Activated T-cell treated with anti-CD3 and anti-CD28 coated beads, Interleukin-2, amount 50 U/mL, for 4 hours (primary cell): ENCODE data around the gene CCDC91. TPM values are rescaled to one million over a fixed set of nuclear protein-coding genes. Genes with fewer than 3 reads are reported as not detected.
"Not testable (repeated sequence)": the region's sequence is repeated elsewhere in the genome, so short reads cannot be mapped to it uniquely, and the experiment has no call there.

Experiments used
- ATAC-seq, 2 donors: fragments of 200-7000 bp; cut with Tn5 transposase; one replicate each; pipeline ENCODE4 v1.10.0; 2021
- DNase-seq: peaks from one replicate; pipeline ENCODE4 v3.0.0-alpha.2; 2020
- H3K27me3 Mint-ChIP-seq: one replicate; pipeline ENCODE4 v1.8.0; 2021; ENCODE audit warnings: low read depth, mixed read lengths
- H3K36me3 Mint-ChIP-seq: one replicate; pipeline ENCODE4 v1.8.0; 2022; ENCODE audit warnings: mixed read lengths; ENCODE audit not compliant: insufficient read depth
- H3K4me1 Mint-ChIP-seq: one replicate; pipeline ENCODE4 v1.8.0; 2021; ENCODE audit warnings: low read depth, mixed read lengths
- H3K4me3 Mint-ChIP-seq: one replicate; pipeline ENCODE4 v1.8.0; 2021; ENCODE audit warnings: mild to moderate bottlenecking, moderate library complexity, mixed read lengths
- H3K9me3 Mint-ChIP-seq: one replicate; pipeline ENCODE4 v1.8.0; 2021; ENCODE audit warnings: mixed read lengths
- total RNA-seq, 3 donors: library from RNA; stranded (reverse); gene quantifications; one replicate each; pipeline ENCODE4 v1.2.1, GENCODE V29; 2021

Gene CCDC91
- total RNA-seq, 3 donors from 2014 or later, result 17.8 to 18.2 (median 18.1) TPM

- not testable (repeated sequence) for H3K27me3 Mint-ChIP-seq, H3K4me1 Mint-ChIP-seq, H3K4me3 Mint-ChIP-seq, H3K9me3 Mint-ChIP-seq, ATAC-seq, DNase-seq
- H3K36me3 Mint-ChIP-seq, result peaks cover 35% of the 10 kb centered on the region
Measured at GRCh38 chr12:28476206-28476605, 285.9 kb downstream of the CCDC91 start.

- not testable (repeated sequence) for H3K4me1 Mint-ChIP-seq, DNase-seq, H3K27me3 Mint-ChIP-seq, H3K4me3 Mint-ChIP-seq, ATAC-seq, H3K9me3 Mint-ChIP-seq
- H3K36me3 Mint-ChIP-seq, result peaks cover 29% of the 10 kb centered on the region
Measured at GRCh38 chr12:28479097-28479496, 288.8 kb downstream of the CCDC91 start.

DNA sequence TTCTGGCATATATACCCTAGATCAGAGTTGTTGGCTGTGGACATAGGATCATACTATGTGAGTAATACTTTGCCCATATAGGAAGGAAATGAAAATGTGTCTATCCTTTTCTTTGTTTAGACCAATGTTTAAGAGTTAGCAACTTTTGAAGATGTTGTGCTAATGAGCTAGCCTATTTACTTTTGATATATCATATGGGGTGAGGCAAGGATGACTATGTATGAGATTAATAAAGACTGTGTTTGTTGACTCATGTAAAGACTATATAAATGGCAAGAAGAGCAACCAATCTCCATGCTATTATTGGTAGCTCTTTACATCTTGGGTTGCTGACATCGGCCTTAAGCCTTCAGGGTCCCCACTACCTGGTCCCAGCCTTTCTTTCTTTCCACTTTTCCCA, 289.4 kb downstream of the CCDC91 start:
- Mint-ChIP-seq H3K4me3 (no peak overlapping the region), H3K4me1 (no peaks in the 10 kb centered on the region), H3K36me3 (peaks cover 25% of the 10 kb centered on the region), H3K9me3 (peaks cover 6% of the 10 kb centered on the region), H3K27me3 (no peaks in the 10 kb centered on the region)
- ATAC-seq, result no peak
- no peak for DNase-seq

GRCh38 chr12:28484156-28484555, 293.9 kb downstream of the CCDC91 start:
- no peaks in the 10 kb centered on the region for H3K27me3 Mint-ChIP-seq
- DNase-seq, result no peak
- no peak for ATAC-seq
- peaks cover 13% of the 10 kb centered on the region for H3K36me3 Mint-ChIP-seq
- no peaks in the 10 kb centered on the region for H3K4me1 Mint-ChIP-seq
- H3K4me3 Mint-ChIP-seq, result no peak overlapping the region
- H3K9me3 Mint-ChIP-seq, result no peaks in the 10 kb centered on the region

GRCh38 chr12:28486521-28486920, 296.3 kb downstream of the CCDC91 start:
- no peaks in the 10 kb centered on the region for H3K27me3 Mint-ChIP-seq
- H3K4me3 Mint-ChIP-seq, result no peak overlapping the region
- peaks cover 16% of the 10 kb centered on the region for H3K36me3 Mint-ChIP-seq
- no peak for ATAC-seq
- H3K4me1 Mint-ChIP-seq, result no peaks in the 10 kb centered on the region
- no peak for DNase-seq
- no peaks in the 10 kb centered on the region for H3K9me3 Mint-ChIP-seq

GRCh38 chr12:28489246-28489645, 299.0 kb downstream of the CCDC91 start:
- Mint-ChIP-seq H3K9me3 (no peaks in the 10 kb centered on the region), H3K27me3 (no peaks in the 10 kb centered on the region), H3K4me1 (no peaks in the 10 kb centered on the region), H3K4me3 (no peak overlapping the region), H3K36me3 (peaks cover 9% of the 10 kb centered on the region)
- ATAC-seq (no peak), DNase-seq (no peak)

GRCh38 chr12:28497889-28498411, 307.7 kb downstream of the CCDC91 start:
- no peak overlapping the region for H3K4me3 Mint-ChIP-seq
- peaks cover 22% of the 10 kb centered on the region for H3K36me3 Mint-ChIP-seq
- peaks cover 4% of the 10 kb centered on the region for H3K9me3 Mint-ChIP-seq
- H3K4me1 Mint-ChIP-seq, result peaks cover 18% of the 10 kb centered on the region
- DNase-seq (no peak), ATAC-seq (peak; percentile 92 to 94)
- H3K27me3 Mint-ChIP-seq, result no peaks in the 10 kb centered on the region

GRCh38 chr12:28498850-28499249, 308.6 kb downstream of the CCDC91 start:
- Mint-ChIP-seq H3K9me3 (peaks cover 4% of the 10 kb centered on the region), H3K4me3 (no peak overlapping the region), H3K36me3 (peaks cover 22% of the 10 kb centered on the region), H3K4me1 (peaks cover 18% of the 10 kb centered on the region), H3K27me3 (no peaks in the 10 kb centered on the region)
- DNase-seq (no peak), ATAC-seq (no peak)

- Mint-ChIP-seq H3K36me3 (peaks cover 21% of the 10 kb centered on the region), H3K4me1 (peaks cover 18% of the 10 kb centered on the region), H3K9me3 (peaks cover 4% of the 10 kb centered on the region), H3K27me3 (no peaks in the 10 kb centered on the region), H3K4me3 (no peak overlapping the region)
- no peak for ATAC-seq
- DNase-seq, result no peak
Measured at GRCh38 chr12:28500373-28501024, 310.2 kb downstream of the CCDC91 start.

DNA sequence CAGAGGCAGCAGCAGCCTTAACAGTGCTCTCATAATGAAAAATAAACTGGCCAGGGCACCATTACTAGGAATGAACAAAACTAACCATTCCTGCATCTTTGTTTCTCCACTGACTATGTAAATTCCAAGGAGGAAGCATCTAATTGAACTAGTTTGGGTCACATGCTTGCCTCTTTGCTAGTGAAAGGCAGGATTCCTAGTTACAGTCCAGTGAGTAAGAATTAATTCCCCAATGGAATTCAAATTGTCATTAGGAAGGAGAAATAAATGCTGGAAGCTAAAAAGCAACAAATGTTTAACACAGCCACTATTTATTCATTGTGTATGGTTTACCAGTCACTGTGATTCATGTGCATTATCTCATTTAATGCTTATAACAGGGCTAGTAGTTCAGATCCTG, 316.0 kb downstream of the CCDC91 start:
- Mint-ChIP-seq H3K9me3 (no peaks in the 10 kb centered on the region), H3K36me3 (peaks cover 20% of the 10 kb centered on the region), H3K27me3 (no peaks in the 10 kb centered on the region), H3K4me1 (no peaks in the 10 kb centered on the region), H3K4me3 (no peak overlapping the region)
- DNase-seq (no peak), ATAC-seq (no peak)

- H3K36me3 Mint-ChIP-seq, result peaks cover 18% of the 10 kb centered on the region
- H3K4me3 Mint-ChIP-seq, result no peak overlapping the region
- no peaks in the 10 kb centered on the region for H3K4me1 Mint-ChIP-seq
- no peak for DNase-seq
- no peaks in the 10 kb centered on the region for H3K9me3 Mint-ChIP-seq
- no peak for ATAC-seq
- no peaks in the 10 kb centered on the region for H3K27me3 Mint-ChIP-seq
Measured at GRCh38 chr12:28507033-28507432, 316.8 kb downstream of the CCDC91 start.

DNA sequence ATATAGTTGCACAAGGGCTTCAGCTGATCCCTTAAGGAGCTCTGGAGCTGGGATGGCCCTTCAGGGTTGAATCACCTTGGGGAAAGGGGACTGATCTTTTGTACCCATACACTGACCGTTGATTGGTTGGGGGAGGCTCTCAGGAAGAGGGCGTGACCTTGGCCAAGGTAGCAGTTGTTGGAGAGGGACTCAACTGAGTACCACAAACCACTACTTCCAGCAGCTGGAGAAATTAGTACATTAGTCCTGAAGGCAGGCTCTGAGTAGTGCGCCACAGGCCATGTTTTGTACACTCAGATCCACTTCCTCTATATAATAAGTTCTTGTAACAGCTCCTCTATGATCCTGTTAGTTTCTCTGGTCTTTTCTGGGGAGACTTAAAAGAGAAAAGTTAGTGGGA, 317.6 kb downstream of the CCDC91 start:
- H3K36me3 Mint-ChIP-seq, result peaks cover 17% of the 10 kb centered on the region
- DNase-seq, result no peak

GRCh38 chr12:28512406-28512805, 322.1 kb downstream of the CCDC91 start:
- DNase-seq (no peak), ATAC-seq (no peak)
- H3K4me3 Mint-ChIP-seq, result no peak overlapping the region
- no peaks in the 10 kb centered on the region for H3K9me3 Mint-ChIP-seq
- no peaks in the 10 kb centered on the region for H3K27me3 Mint-ChIP-seq
- peaks cover 17% of the 10 kb centered on the region for H3K36me3 Mint-ChIP-seq
- no peaks in the 10 kb centered on the region for H3K4me1 Mint-ChIP-seq

More for the DNA sequence above, 317.6 kb downstream of the CCDC91 start:
- Mint-ChIP-seq H3K9me3 (no peaks in the 10 kb centered on the region), H3K27me3 (no peaks in the 10 kb centered on the region), H3K4me3 (no peak overlapping the region), H3K4me1 (no peaks in the 10 kb centered on the region)
- no peak for ATAC-seq

GRCh38 chr12:28512876-28513275, 322.6 kb downstream of the CCDC91 start:
- peaks cover 21% of the 10 kb centered on the region for H3K36me3 Mint-ChIP-seq
- H3K4me3 Mint-ChIP-seq, result no peak overlapping the region
- ATAC-seq, result no peak
- no peak for DNase-seq
- H3K27me3 Mint-ChIP-seq, result no peaks in the 10 kb centered on the region
- no peaks in the 10 kb centered on the region for H3K4me1 Mint-ChIP-seq
- peaks cover 4% of the 10 kb centered on the region for H3K9me3 Mint-ChIP-seq

DNA sequence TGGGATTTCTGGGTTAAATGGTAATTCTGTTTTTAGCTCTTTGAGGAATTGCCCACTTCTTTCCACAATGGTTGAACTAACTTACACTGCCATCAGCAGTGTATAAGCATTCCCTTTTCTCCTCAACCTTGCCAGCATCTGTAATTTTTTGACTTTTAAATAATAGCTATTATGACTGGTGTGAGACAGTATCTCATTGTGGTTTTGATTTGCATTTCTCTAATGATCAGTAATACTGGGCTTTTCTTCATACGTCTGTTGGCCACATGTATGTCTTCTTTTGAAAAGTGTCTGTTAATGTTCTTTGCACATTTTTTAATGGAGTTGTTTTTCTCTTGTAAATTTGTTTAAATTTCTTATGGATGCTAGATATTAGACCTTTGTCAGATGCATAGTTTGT, 323.7 kb downstream of the CCDC91 start:
- Mint-ChIP-seq H3K4me1 (no peaks in the 10 kb centered on the region), H3K36me3 (peaks cover 32% of the 10 kb centered on the region), H3K9me3 (peaks cover 13% of the 10 kb centered on the region), H3K4me3 (no peak overlapping the region), H3K27me3 (no peaks in the 10 kb centered on the region)
- DNase-seq, result no peak
- ATAC-seq, result no peak
